ENCODE results near the gene INMT. TPM values are rescaled to one million over a fixed set of nuclear protein-coding genes. Genes with fewer than 3 reads are reported as not detected.

The INMT gene
- polyA plus RNA-seq, 1 of the 3 experiments (the other 2 are of a cell fraction), result not detected

GRCh38 chr7:30735631-30736030 is 16.3 kb upstream of the INMT start:
- CTCF ChIA-PET, result interaction anchor here (1.0 to 2.0 kb wide), 4 partner anchors 10 to 460 kb away, joined by 4 to 10 read pairs (median 4); no protein-coding TSS in a partner anchor
- no peak overlapping the region for H3K9ac ChIP-seq
- no peak overlapping the region for H3K27ac ChIP-seq (ENCODE audit: low read depth in 2 of 2, low read length in 1 of 2)
- TF ChIP-seq NFIC (IDR thresholded peaks at IDR 0.05; ENCODE audit: borderline replicate concordance) (no peak), EZH2phosphoT487 (IDR thresholded peaks at IDR 0.05; ENCODE audit: borderline replicate concordance, low read depth) (no peak)
- H3K4me2 ChIP-seq, result no peak overlapping the region
- POLR2A ChIA-PET, result no interaction called here
- peaks cover 0 to 7% of the 10 kb centered on the region in 2 experiments; a peak in 1 of 4 replicates for H3K4me1 ChIP-seq (ENCODE audit: control insufficient read depth in 1 of 2, insufficient read depth in 2 of 2, low read depth in 1 of 2, low read length in 1 of 2)
- H2AFZ ChIP-seq (ENCODE audit: low read depth), result no peak overlapping the region
- no peaks in the 10 kb centered on the region for H3K9me3 ChIP-seq
- H3K79me2 ChIP-seq (ENCODE audit: insufficient read depth), result no peaks in the 10 kb centered on the region
- DNase-seq, result no peak
- peaks cover 56% of the 10 kb centered on the region for H3K27me3 ChIP-seq (ENCODE audit: insufficient read depth)
- 25% methylated on average over 3 of the region's 3 CpGs for WGBS (ENCODE audit: low lambda C conversion rate)
- H4K20me1 ChIP-seq (ENCODE audit: insufficient read depth), result no peaks in the 10 kb centered on the region
- H3K36me3 ChIP-seq (replicated peaks in 1 of 2; ENCODE audit: control insufficient read depth in 1 of 2, insufficient read depth in 2 of 2, low read length in 1 of 2), result no peaks in the 10 kb centered on the region
- H3F3A ChIP-seq (replicated peaks; ENCODE audit: insufficient read depth), result no peaks in the 10 kb centered on the region
- no peaks in the 10 kb centered on the region for H3K9me2 ChIP-seq
- no peak overlapping the region for H3K4me3 ChIP-seq (ENCODE audit: low read depth in 2 of 2, low read length in 1 of 2)

GRCh38 chr7:30736291-30736690 is 15.6 kb upstream of the INMT start:
- Histone ChIP-seq H3K27ac (ENCODE audit: low read depth in 2 of 2, low read length in 1 of 2) (no peak overlapping the region), H3K4me1 (ENCODE audit: control insufficient read depth in 1 of 2, insufficient read depth in 2 of 2, low read depth in 1 of 2, low read length in 1 of 2) (peaks cover 0 to 7% of the 10 kb centered on the region in 2 experiments; a peak in 1 of 4 replicates), H3K9ac (no peak overlapping the region), H3K4me3 (ENCODE audit: low read depth in 2 of 2, low read length in 1 of 2) (no peak overlapping the region), H4K20me1 (ENCODE audit: insufficient read depth) (no peaks in the 10 kb centered on the region), H3K36me3 (replicated peaks in 1 of 2; ENCODE audit: control insufficient read depth in 1 of 2, insufficient read depth in 2 of 2, low read length in 1 of 2) (no peaks in the 10 kb centered on the region), H3K79me2 (ENCODE audit: insufficient read depth) (no peaks in the 10 kb centered on the region), H3K4me2 (no peak overlapping the region), H3K27me3 (ENCODE audit: insufficient read depth) (peaks cover 49% of the 10 kb centered on the region; the same call in 1 of the 2 replicates), H2AFZ (ENCODE audit: low read depth) (no peak overlapping the region), H3F3A (replicated peaks; ENCODE audit: insufficient read depth) (no peaks in the 10 kb centered on the region), H3K9me2 (no peaks in the 10 kb centered on the region), H3K9me3 (no peaks in the 10 kb centered on the region)
- 39% methylated on average over 4 of the region's 4 CpGs for WGBS (ENCODE audit: low lambda C conversion rate)
- TF ChIP-seq MXI1 (IDR thresholded peaks at IDR 0.05; ENCODE audit: low read depth, low read length), result no peak
- no peak for TF ChIP-seq GABPA (IDR thresholded peaks at IDR 0.05; ENCODE audit: low read depth)
- TF ChIP-seq RAD21 (IDR thresholded peaks at IDR 0.05; ENCODE audit: low read length), result no peak
- TF ChIP-seq TEAD4 (IDR thresholded peaks at IDR 0.05; ENCODE audit: borderline replicate concordance, insufficient read depth), result no peak
- no peak for TF ChIP-seq SMC3 (IDR thresholded peaks at IDR 0.05; ENCODE audit: low read depth, low read length)
- no peak for TF ChIP-seq TAF1 (IDR thresholded peaks at IDR 0.05; ENCODE audit: borderline replicate concordance, low read depth, low read length)
- no peak for TF ChIP-seq REST (IDR thresholded peaks at IDR 0.05; ENCODE audit: low read depth, low read length)
- TF ChIP-seq USF2 (IDR thresholded peaks at IDR 0.05; ENCODE audit: borderline replicate concordance, low read depth, low read length), result no peak
- no peak for TF ChIP-seq FOXM1 (IDR thresholded peaks at IDR 0.05; ENCODE audit: low read depth)
- TF ChIP-seq EP300 (IDR thresholded peaks at IDR 0.05; ENCODE audit: borderline replicate concordance in 1 of 2, low read depth in 1 of 2, low read length in 1 of 2), result no peak
- TF ChIP-seq MEF2A (IDR thresholded peaks at IDR 0.05; ENCODE audit: borderline replicate concordance, low read depth), result no peak
- TF ChIP-seq RCOR1 (IDR thresholded peaks at IDR 0.05; ENCODE audit: low read length), result no peak
- TF ChIP-seq JUND (IDR thresholded peaks at IDR 0.05), result no peak
- TF ChIP-seq SIN3A (IDR thresholded peaks at IDR 0.05; ENCODE audit: borderline replicate concordance, low read depth, low read length), result no peak
- no peak for TF ChIP-seq GATA2 (CRISPR knock-in tag; IDR thresholded peaks at IDR 0.05)
- POLR2A ChIA-PET, result no interaction called here
- no peak for DNase-seq
- CTCF ChIA-PET, result interaction anchor here (0.6 to 6.4 kb wide), 5 partner anchors 9 to 461 kb away, joined by 3 to 69 read pairs (median 4); no protein-coding TSS in a partner anchor

Data from SK-N-SH (cell line).